Nephron (organoid): Measurements from ENCODE around the gene SH3BP4.

Experiments used
- H3K27ac Mint-ChIP-seq, 3 experiments: 2 replicates each; pipeline ENCODE4 v1.8.0; 2020; ENCODE audit warnings: mixed read lengths in 3 of 3, mild to moderate bottlenecking in 2 of 3, moderate library complexity in 1 of 3
- H3K27me3 Mint-ChIP-seq: 2 replicates; pipeline ENCODE4 v1.8.0; 2021; ENCODE audit warnings: low read depth, mild to moderate bottlenecking, moderate library complexity, mixed read lengths
- H3K36me3 Mint-ChIP-seq: 2 replicates; pipeline ENCODE4 v1.8.0; 2020; ENCODE audit warnings: low read depth, mixed read lengths
- H3K4me1 Mint-ChIP-seq: 2 replicates; pipeline ENCODE4 v1.8.0; 2020; ENCODE audit warnings: mixed read lengths
- H3K4me3 Mint-ChIP-seq, 3 experiments: 2 replicates each; pipeline ENCODE4 v1.8.0; 2020; ENCODE audit warnings: mild to moderate bottlenecking in 3 of 3, mixed read lengths in 3 of 3, moderate library complexity in 2 of 3
- H3K9me3 Mint-ChIP-seq: 2 replicates; pipeline ENCODE4 v1.8.0; 2020; ENCODE audit warnings: mixed read lengths
- TF ChIP-seq, protein P1 (sequence below), 3 experiments: fragments of 200-600 bp; sonication (generic); IDR thresholded peaks; one replicate each; pipeline ENCODE4 v1.5.0; 2021; ENCODE audit warnings: antibody characterized with exemption in 3 of 3; ENCODE audit not compliant: unreplicated experiment in 3 of 3

The SH3BP4 gene

GRCh38 chr2:235049719-235050118 is 97.9 kb downstream of the SH3BP4 start:
- no peak overlapping the region for H3K27ac Mint-ChIP-seq
- no peak overlapping the region for H3K4me3 Mint-ChIP-seq
- peaks cover 38% of the 10 kb centered on the region for H3K4me1 Mint-ChIP-seq
- H3K9me3 Mint-ChIP-seq = no peaks in the 10 kb centered on the region
- H3K36me3 Mint-ChIP-seq = peaks cover 54% of the 10 kb centered on the region
- TF ChIP-seq, protein P1, sequence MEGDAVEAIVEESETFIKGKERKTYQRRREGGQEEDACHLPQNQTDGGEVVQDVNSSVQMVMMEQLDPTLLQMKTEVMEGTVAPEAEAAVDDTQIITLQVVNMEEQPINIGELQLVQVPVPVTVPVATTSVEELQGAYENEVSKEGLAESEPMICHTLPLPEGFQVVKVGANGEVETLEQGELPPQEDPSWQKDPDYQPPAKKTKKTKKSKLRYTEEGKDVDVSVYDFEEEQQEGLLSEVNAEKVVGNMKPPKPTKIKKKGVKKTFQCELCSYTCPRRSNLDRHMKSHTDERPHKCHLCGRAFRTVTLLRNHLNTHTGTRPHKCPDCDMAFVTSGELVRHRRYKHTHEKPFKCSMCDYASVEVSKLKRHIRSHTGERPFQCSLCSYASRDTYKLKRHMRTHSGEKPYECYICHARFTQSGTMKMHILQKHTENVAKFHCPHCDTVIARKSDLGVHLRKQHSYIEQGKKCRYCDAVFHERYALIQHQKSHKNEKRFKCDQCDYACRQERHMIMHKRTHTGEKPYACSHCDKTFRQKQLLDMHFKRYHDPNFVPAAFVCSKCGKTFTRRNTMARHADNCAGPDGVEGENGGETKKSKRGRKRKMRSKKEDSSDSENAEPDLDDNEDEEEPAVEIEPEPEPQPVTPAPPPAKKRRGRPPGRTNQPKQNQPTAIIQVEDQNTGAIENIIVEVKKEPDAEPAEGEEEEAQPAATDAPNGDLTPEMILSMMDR (IDR thresholded peaks at IDR 0.05; ENCODE audit: unreplicated experiment in 3 of 3) = no peak
- H3K27me3 Mint-ChIP-seq = peaks cover 3% of the 10 kb centered on the region

- Mint-ChIP-seq H3K4me1 (peaks cover 51% of the 10 kb centered on the region), H3K36me3 (peaks cover 57% of the 10 kb centered on the region), H3K9me3 (no peaks in the 10 kb centered on the region), H3K27me3 (peaks cover 3% of the 10 kb centered on the region), H3K27ac (peak overlapping the region in 2 of 3 experiments; percentile 66 to 80), H3K4me3 (no peak overlapping the region)
- TF ChIP-seq, protein P1 (IDR thresholded peaks at IDR 0.05; ENCODE audit: unreplicated experiment in 3 of 3) = no peak
Measured at GRCh38 chr2:235050980-235051351, 99.1 kb downstream of the SH3BP4 start.

DNA sequence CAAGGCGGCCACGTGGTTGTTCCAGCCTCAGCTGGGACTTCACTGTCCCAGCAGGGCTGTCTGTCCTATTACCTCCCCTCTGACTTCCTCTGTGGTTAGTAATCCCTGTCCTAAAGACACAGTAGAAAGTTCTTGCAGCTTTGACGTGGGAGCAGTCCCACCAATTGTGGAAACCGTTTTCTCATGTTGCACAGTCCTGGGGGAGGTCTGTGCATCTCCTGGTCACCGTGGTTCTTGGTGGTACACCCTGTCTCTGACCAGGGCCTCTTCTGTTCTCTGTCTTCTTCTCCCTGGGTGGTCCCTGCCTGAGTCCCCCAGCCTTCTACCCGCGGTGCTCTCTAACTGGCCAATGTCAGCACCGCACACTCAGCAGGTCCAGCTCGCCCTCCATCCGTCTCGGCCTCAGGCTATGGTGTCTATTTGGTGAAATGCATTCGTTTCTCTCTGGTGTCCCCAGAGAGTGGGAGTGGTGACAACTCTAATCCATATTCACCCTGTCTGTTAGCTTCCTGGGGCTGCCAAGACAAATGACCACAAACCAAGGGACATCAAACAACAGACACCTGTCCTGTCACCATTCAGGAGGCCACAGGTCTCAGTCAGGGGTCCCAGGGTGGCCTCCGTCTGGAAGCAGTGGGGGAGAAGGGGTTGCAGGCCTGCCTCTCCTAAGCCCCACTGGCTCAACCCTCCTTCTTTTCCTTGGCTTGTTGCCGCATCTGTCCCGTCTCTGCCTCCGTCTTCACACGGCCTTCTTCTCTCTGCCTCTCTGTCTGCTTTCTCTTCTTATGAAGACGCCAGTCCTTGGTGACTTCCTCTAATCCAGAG is 99.8 kb downstream of the SH3BP4 start:
- Mint-ChIP-seq H3K27ac (peak overlapping the region in 2 of 3 experiments; percentile 66 to 80), H3K36me3 (peaks cover 51% of the 10 kb centered on the region), H3K4me1 (peaks cover 52% of the 10 kb centered on the region), H3K27me3 (peaks cover 3% of the 10 kb centered on the region), H3K4me3 (no peak overlapping the region), H3K9me3 (no peaks in the 10 kb centered on the region)
- TF ChIP-seq, protein P1 (IDR thresholded peaks at IDR 0.05; ENCODE audit: unreplicated experiment in 3 of 3) = no peak

DNA sequence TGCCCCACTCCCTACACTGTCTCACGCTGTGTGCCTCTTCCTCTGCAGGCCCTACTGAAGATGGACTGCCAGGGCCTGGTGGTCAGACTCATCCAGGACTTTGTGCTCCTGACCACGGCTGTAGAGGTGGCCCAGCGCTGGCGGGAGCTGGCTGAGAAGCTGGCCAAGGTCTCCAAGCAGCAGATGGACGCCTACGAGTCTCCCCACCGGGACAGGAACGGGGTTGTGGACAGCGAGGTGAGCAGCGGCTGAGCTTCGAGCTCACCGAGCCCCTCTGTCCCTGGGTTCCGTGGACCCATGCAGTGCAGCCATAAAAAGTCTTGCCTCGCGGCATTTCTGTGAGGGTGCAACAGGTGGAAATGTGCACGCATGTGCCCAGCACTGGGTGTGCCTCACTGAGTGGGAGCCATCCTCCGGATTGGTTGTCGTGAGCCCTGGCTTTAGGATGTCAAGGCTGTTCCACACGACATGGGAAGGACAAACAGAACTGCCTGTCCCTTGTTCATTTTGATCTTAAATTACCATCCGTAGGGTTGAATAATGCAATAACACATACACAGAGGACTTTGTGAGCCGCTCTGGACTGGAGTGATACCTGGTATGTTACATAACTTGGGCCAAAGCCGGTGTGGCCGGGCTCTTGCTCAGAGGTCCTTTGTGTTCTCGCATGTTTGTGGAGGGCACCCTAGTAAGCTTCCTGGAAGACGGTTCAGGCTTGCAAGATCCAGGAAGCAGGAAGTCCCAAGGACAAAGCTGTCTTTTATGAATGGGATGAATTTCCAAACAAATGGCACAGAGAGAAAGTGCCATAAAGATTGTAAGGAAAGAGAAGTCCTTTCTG is 100.9 kb downstream of the SH3BP4 start:
- H3K36me3 Mint-ChIP-seq = peaks cover 42% of the 10 kb centered on the region
- H3K9me3 Mint-ChIP-seq = no peaks in the 10 kb centered on the region
- H3K4me1 Mint-ChIP-seq = peaks cover 52% of the 10 kb centered on the region
- H3K27me3 Mint-ChIP-seq = no peaks in the 10 kb centered on the region
- H3K27ac Mint-ChIP-seq = no peak overlapping the region
- TF ChIP-seq, protein P1 (IDR thresholded peaks at IDR 0.05; ENCODE audit: unreplicated experiment in 3 of 3) = no peak
- H3K4me3 Mint-ChIP-seq = no peak overlapping the region

GRCh38 chr2:235053651-235054050 is 101.8 kb downstream of the SH3BP4 start:
- Mint-ChIP-seq H3K27me3 (peaks cover 3% of the 10 kb centered on the region), H3K27ac (no peak overlapping the region), H3K4me3 (no peak overlapping the region), H3K9me3 (peaks cover under 1% of the 10 kb centered on the region), H3K4me1 (peaks cover 51% of the 10 kb centered on the region), H3K36me3 (peaks cover 45% of the 10 kb centered on the region)
- TF ChIP-seq, protein P1 (IDR thresholded peaks at IDR 0.05; ENCODE audit: unreplicated experiment in 3 of 3) = no peak
